Neural progenitor cell (in vitro differentiated cells): ENCODE results near the gene WWOX.

ENCODE experiments used
- EZH2 ChIP-seq: fragments of 200-600 bp; sonication (generic); IDR thresholded peaks from 2 replicates; pipeline ENCODE4 v1.6.1; 2017; ENCODE audit warnings: antibody characterized with exemption, mild to moderate bottlenecking, moderate library complexity
- EZH2phosphoT487 ChIP-seq: fragments of 200-600 bp; sonication (generic); IDR thresholded peaks from 2 replicates; pipeline ENCODE4 v1.6.1; 2017; ENCODE audit warnings: antibody characterized with exemption
- TF ChIP-seq, protein P1 (sequence below): fragments of 200-600 bp; sonication (generic); IDR thresholded peaks from 2 replicates; pipeline ENCODE4 v1.5.1; 2017; ENCODE audit warnings: antibody characterized with exemption, mild to moderate bottlenecking

- TF ChIP-seq, protein P1, sequence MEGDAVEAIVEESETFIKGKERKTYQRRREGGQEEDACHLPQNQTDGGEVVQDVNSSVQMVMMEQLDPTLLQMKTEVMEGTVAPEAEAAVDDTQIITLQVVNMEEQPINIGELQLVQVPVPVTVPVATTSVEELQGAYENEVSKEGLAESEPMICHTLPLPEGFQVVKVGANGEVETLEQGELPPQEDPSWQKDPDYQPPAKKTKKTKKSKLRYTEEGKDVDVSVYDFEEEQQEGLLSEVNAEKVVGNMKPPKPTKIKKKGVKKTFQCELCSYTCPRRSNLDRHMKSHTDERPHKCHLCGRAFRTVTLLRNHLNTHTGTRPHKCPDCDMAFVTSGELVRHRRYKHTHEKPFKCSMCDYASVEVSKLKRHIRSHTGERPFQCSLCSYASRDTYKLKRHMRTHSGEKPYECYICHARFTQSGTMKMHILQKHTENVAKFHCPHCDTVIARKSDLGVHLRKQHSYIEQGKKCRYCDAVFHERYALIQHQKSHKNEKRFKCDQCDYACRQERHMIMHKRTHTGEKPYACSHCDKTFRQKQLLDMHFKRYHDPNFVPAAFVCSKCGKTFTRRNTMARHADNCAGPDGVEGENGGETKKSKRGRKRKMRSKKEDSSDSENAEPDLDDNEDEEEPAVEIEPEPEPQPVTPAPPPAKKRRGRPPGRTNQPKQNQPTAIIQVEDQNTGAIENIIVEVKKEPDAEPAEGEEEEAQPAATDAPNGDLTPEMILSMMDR, result no peak
- TF ChIP-seq EZH2 (no peak), EZH2phosphoT487 (no peak)
Measured at GRCh38 chr16:78650339-78651074, 551.1 kb downstream of the WWOX start.
